SKM-1 treated with dmso at 0.1 percent for 144 hours (cell line): ENCODE data around the gene VWA7.
"Not testable (repeated sequence)": the region's sequence is repeated elsewhere in the genome, so short reads cannot be mapped to it uniquely, and the experiment has no call there.

Experiments used
- DNase-seq: peaks from one replicate; lab custom pipeline; 2025; ENCODE audit not compliant: unreplicated experiment; lab: John Stamatoyannopoulos, UW

Gene VWA7, protein sequence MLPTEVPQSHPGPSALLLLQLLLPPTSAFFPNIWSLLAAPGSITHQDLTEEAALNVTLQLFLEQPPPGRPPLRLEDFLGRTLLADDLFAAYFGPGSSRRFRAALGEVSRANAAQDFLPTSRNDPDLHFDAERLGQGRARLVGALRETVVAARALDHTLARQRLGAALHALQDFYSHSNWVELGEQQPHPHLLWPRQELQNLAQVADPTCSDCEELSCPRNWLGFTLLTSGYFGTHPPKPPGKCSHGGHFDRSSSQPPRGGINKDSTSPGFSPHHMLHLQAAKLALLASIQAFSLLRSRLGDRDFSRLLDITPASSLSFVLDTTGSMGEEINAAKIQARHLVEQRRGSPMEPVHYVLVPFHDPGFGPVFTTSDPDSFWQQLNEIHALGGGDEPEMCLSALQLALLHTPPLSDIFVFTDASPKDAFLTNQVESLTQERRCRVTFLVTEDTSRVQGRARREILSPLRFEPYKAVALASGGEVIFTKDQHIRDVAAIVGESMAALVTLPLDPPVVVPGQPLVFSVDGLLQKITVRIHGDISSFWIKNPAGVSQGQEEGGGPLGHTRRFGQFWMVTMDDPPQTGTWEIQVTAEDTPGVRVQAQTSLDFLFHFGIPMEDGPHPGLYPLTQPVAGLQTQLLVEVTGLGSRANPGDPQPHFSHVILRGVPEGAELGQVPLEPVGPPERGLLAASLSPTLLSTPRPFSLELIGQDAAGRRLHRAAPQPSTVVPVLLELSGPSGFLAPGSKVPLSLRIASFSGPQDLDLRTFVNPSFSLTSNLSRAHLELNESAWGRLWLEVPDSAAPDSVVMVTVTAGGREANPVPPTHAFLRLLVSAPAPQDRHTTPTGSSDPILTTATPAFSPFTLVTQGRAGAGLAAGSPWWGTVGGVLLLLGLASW

DNA sequence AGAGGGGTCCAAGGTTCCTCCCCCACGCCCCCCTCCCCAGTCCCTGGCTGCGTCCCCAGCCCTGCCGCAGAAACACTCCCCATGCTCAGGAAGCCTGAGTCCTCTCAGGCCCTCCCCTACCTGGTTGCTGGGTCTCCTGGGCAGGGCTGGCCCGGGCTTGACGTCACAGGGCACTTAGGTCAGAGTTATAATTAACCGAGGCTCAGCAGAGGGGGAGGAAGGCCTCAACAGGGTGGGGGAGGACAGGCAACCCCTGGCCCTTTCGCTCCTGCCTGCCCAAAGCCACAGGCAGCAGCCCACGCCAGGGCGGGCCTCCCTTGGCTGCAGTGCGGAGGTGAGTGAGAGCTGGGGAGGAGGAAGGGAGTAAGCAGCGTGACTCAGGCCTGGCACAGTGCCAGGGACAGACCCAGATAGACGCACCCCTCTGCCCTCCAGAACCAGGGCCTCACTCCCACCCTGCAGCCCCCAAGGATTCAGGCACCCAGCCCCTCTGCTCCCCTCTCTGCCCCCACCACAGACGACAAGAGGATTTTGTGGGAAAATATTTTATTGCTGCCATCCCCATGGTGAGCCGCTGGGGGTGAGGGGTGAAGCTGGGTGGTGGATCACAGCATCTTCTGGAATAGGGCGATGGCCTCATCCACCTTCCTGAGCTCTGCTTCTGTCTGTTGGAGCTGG, at the start of gene VWA7:
Gene VWA7 (minus strand): TSS at position 340 of the 678 bp plus-strand sequence. CDS start 549 bp downstream, outside the sequence.
- DNase-seq, result peak; percentile 91

DNA sequence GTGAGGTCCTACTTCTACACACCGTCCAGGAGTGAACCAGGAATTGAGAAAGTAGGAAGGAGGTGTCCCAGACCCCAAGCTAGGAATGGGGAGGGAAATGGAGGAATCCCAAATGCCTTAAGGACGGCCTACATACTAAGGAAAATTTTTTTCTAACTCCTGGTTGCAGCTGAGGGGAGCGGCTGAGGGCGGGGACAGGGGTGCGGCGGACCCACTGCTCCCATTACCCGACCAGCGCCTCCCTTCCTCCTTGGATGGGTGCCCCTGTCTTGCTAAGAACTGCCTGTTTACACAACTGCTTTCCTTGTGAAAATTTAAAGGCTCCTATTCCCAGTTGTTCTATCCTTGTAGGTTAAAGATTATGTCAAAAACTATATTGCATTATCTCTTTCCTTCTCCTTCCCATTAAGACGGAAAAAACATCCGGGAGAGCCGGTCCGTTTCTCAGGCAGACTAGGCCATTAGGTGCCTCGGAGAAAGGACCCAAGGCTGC, 49.7 kb upstream of the VWA7 start:
- peak; percentile 79 for DNase-seq

DNA sequence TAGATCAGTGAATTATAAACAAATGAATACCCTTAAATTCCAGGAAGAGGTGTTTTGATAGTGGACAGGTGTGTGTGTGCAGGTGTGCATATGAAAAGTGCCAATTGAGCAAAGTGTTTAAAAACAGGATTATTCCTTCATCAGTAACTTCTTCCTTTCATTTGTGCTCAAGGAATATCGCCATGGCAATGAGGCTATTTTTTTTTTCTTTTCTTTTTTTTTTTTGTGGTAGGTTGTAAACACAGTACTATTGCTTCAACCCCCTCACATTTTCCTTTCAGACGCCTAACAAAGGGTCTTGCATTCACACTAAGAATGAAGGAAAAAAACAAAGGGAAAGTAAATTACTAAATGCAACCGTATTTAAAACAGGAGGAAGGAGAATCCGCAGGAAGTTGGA, 48.4 kb upstream of the VWA7 start:
- DNase-seq, result no peak

DNA sequence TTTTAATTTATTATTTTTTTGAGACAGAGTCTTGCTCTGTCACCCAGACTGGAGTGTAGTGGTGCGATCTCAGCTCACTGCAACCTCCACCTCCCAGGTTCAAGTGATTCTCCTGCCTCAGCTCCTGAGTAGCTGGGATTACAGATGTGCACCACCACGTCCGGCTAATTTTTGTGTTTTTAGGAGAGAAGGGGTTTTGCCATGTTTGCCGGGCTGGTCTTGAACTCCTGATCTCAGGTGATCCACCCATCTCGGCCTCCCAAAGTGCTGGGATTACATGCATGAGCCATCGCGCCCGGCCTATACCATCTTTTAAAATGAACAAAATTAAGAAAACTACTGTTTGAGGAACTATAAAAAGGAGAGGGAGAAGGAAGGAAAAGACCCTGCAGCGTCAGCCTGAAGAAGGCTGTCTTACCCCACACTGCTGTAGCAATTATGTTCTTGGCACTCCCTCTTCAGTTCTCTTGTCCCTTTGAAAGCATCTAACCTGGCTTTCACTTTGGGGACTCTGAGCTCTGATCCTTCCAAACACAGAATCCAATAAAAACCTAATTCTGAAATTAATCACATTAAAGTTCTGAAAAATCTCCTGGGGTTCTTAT, 46.6 kb upstream of the VWA7 start:
- DNase-seq, result not testable (repeated sequence)

DNA sequence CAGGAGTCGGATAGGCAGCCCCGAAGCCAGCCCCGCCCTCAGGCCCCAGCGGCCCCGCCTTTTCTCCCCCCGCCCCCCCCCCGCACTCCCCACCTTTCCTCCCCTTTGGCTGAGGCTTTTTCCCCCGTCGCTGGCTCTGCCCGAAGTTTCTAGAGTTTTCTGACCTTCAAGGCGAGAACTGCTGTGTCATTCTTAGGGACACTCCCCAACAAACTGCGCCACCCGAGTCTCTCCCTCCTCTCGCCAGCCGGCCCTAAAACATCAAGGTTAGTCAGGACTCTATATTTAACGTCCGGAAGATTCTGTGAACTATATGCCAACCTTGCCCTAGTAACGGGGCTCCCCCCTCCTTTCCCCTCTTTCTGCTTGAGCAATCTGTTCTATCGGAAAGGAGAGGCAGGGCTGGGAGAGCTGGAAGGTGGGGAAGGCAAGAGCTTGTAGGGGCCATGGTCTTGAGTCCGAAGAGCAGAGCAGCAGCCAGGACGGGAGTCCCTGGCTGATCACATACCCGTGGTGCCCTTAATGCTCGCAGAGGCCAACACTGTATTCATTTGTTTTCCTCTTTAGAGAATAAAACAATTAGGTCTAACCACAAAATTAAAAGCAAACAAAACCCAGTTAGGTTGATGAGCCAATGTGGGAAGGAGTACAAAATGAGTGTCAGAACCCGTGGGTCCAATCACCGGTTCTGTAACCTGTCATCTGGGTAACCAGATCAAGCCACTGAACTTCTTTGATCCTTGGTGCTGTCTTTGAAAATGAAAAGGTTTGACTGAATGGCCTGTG, 45.1 kb upstream of the VWA7 start:
- DNase-seq, result peak; percentile 59

DNA sequence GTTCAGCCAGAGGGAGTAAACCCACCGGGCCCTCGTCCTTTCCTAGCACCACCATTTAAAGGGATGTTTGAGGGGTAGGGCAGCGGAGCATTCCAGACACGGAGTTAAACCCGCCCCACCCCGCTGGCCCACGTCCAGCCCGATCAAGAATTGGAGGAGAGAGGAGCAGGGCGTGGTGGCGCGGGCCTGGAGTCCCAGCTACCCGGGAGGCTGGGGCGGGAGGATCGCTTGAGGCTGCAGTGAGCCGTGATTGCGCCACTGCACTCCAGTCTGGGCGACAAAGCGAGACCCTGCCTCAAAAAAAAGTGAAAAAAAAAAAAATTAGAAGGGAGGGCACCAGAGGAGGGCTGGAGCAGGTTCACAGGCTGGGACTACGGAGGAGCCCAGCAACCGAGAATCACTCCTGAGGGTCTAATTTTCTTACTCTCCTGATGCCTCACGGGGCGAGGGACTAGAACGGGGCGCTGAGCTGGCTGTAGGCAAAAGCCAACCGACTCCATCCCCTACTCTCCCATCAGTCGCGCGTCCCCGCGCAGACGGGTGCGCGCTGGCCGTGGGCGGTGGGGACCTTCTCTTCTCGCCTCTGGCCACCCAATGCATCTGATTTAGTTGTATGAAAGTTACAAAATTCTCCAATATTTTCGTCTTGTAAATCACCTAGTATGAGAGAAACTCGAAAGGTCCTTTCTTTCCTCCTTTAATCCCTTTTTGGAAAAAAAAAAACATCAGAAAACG, 44.3 kb upstream of the VWA7 start:
- DNase-seq, result peak; percentile 39

DNA sequence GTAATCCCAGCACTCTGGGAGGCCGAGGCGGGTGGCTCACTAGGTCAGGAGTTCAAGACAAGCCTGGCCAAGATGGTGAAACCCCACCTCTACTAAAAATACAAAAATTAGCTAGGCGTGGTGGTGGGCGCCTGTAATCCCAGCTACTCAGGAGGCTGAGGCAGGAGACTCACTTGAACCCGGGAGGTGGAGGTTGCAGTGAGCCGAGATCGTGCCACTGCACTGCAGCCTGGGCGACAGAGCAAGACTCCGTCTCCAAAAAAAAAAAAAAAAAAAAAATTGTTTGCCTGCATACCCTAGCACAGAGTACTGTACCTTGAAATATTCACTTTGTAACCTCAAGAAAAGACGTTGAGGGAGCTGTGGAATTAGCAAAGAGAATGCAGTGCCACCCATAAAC, 43.3 kb upstream of the VWA7 start:
- DNase-seq, result not testable (repeated sequence)

DNA sequence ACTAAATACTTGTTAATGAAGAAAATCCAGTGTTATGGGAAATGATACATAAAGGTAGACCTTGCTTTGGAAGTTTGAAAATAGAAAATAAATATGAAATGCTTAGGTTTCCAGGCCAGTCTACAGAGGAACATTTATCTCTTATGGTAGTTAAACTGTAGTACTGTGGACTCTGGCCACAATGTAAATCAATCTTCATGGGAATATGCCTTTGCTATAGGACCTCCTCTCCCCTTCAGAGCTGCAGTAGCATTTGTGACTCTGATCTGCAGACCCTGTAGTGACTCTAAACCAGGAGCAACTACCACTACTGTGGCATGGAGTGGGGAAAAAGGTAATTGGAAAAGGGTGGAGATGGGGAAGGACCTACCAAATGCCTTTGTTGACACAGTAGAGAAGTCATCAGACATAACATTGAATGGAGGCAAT, 42.8 kb upstream of the VWA7 start:
- DNase-seq, result no peak

DNA sequence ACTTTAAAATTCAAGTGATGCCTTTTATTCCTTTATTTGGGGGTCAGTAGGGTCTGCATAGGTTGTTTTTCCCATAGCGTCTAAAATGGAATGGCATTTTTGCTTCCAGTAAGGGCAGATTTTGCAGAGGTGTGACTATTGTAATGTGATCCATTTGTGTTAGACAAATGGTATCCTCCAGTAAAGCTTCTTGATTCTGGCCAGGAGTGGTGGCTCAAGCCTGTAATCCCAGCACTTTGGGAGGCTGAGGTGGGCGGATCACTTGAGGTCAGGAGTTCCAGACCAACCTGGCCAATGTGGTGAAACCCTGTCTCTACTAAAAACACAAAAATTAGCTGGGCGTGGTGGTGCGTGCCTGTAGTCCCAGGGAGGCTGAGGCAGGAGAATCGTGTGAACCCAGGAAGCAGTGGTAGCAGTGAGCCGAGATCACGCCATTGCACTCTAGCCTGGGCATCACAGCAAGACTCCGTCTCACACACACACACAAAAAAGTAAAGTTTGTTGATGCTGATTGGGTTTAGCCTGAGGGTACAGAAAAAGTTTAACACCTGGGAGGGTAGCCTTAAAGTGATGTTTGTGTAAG, 40.9 kb upstream of the VWA7 start:
- DNase-seq, result not testable (repeated sequence)

DNA sequence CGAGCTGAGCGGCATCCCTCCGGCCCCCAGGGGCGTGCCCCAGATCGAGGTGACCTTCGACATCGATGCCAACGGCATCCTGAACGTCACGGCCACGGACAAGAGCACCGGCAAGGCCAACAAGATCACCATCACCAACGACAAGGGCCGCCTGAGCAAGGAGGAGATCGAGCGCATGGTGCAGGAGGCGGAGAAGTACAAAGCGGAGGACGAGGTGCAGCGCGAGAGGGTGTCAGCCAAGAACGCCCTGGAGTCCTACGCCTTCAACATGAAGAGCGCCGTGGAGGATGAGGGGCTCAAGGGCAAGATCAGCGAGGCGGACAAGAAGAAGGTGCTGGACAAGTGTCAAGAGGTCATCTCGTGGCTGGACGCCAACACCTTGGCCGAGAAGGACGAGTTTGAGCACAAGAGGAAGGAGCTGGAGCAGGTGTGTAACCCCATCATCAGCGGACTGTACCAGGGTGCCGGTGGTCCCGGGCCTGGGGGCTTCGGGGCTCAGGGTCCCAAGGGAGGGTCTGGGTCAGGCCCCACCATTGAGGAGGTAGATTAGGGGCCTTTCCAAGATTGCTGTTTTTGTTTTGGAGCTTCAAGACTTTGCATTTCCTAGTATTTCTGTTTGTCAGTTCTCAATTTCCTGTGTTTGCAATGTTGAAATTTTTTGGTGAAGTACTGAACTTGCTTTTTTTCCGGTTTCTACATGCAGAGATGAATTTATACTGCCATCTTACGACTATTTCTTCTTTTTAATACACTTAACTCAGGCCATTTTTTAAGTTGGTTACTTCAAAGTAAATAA, 40.2 kb upstream of the VWA7 start:
- DNase-seq, result not testable (repeated sequence)

DNA sequence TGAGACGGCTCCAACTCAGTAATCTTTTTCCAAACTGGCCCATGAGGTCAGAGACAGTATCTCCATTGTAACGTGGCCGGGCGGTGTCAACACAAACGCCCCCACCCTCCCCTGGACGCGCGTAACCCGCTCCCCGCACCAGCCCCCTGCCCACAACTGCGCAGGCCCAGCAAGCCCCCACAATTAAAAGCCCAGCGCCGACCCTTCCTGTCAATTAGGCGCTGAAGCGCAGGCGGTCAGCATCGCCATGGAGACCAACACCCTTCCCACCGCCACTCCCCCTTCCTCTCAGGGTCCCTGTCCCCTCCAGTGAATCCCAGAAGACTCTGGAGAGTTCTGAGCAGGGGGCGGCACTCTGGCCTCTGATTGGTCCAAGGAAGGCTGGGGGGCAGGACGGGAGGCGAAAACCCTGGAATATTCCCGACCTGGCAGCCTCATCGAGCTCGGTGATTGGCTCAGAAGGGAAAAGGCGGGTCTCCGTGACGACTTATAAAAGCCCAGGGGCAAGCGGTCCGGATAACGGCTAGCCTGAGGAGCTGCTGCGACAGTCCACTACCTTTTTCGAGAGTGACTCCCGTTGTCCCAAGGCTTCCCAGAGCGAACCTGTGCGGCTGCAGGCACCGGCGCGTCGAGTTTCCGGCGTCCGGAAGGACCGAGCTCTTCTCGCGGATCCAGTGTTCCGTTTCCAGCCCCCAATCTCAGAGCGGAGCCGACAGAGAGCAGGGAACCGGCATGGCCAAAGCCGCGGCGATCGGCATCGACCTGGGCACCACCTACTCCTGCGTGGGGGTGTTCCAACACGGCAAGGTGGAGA, 38.1 kb upstream of the VWA7 start, which contains the start of the genes HSPA1A and HSPA1L:
Gene HSPA1A (plus strand): TSS at position 519 of the 814 bp plus-strand sequence. CDS start 214 bp downstream, at position 733.
Gene HSPA1L (minus strand): TSS at position 259 of the 814 bp plus-strand sequence. CDS start 3,311 bp downstream, outside the sequence.
- peak; percentile 88 for DNase-seq

DNA sequence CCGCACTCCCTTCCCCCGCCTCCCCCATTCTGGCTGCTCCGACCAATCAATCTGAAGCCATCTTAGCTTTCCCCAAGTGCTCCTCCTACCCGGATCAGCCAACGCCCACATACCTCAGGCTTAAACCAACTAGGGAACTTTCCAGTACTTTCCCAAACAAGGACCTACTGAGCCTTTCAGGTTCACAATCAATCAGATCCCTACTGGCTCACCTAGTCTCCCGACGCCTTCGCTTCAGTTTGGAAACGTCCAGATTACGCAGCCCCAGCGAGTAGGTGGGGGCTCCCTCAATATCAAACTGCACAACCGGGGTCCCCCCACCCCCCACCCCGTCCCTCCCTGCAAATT, 37.5 kb upstream of the VWA7 start:
- DNase-seq, result peak; percentile 48

DNA sequence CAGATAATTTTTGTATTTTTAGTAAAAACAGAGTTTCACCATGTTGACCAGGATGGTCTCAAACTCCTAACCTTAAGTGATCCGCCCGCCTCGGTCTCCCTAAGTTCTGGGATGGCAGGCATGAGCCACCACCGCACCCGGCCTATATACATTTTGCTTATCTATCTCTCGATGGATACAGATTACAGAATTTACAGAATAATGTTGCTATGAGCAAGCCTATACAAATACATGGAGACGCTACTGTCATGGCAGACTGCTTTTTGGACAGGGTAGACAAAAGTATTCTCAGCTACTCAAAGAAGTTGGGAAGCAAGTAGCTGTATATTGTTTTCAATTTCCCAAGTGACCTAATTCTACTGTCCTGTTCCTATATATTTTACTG, 36.3 kb upstream of the VWA7 start:
- DNase-seq, result no peak

DNA sequence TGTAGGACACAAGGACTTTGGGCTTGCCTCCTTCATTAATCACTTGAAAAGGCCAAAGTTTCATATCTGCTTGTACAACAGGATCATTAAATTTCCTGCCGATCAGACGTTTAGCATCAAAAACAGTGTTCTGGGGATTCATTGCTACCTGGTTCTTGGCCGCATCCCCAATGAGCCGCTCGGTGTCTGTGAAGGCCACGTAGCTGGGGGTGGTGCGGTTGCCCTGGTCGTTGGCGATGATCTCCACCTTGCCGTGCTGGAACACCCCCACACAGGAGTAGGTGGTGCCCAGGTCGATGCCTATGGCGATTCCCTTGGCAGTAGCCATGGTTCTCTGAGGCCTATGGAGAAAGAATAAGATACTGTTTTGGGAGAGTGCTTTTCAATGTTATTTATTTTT, 34.5 kb upstream of the VWA7 start:
- DNase-seq, result no peak

DNA sequence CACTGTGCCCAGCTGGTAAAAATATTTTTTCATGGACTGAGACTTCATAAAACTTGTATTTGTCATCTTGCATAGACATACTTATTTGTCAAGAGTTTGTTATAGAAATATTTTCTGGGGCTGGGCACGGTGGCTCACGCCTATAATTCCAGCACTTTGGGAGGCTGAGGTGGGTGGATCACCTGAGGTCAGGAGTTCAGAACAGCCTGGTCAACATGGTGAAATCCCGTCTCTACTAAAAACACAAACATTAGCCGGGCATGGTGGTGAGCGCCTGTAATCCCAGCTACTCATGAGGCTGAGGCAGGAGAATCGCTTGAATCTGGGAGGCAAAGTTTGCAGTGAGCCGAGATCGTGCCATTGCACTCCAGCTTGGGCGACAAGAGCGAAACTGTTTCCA, 31.5 kb upstream of the VWA7 start:
- not testable (repeated sequence) for DNase-seq

DNA sequence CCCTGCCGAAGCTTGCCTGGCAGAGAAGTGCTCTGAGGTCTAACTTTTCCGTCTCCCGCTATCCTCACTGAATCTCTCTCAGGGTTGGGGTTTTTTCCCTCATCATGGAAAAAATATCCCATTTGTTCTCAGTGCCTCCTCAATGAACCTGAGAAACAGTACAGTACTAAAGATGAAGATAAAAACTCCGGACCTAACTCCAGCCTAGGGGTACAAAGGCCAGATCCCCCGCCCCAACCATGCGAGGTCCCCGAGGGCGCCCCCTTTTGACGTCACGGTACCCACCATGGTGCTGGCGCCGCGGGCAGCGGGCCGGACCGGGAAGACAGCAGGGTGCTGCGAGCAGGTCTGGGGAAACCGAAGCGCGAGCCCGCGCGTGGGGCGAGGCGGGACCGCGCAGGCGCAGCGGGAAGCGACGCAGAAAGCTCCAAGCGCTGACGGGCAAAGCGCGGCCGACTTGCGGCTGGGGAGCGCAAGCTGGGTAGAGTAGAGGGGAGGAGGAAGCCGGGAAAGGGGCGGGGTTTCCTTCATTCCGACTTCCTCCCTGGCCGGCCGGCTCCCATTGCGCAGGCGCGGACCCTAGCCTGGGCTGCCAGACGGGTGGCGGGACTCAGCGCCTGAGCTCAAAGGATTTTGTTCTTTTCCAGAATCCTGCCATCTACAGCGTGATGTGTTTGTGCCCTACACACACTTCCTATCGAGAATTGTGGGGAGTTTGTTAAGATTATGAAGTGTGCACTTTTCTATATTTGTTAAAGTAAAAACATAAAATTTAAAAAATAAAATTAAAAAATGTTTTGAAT, 29.5 kb upstream of the VWA7 start, which contains the start of gene LSM2:
Gene LSM2 (minus strand): TSS at position 497 of the 803 bp plus-strand sequence. CDS start 209 bp downstream, at position 288.
- peak; percentile 95 for DNase-seq
